Left ventricle myocardium inferior (tissue), 1 donor: ENCODE measurements around the gene RASGRP2. TPM values are rescaled to one million over a fixed set of nuclear protein-coding genes. Genes with fewer than 3 reads are reported as not detected.
A peak's percentile ranks its signal among the peaks of the same experiment; 100 is the strongest.

Experiments used
- DNase-seq: peaks from one replicate; pipeline ENCODE4 v3.0.0-alpha.2; 2020
- H3K27ac ChIP-seq: fragments of 200-600 bp; replicated peaks from 2 replicates; pipeline ENCODE4 v1.8.0; 2021
- H3K27me3 ChIP-seq: fragments of 200-600 bp; 2 replicates; pipeline ENCODE4 v1.8.0; 2021; ENCODE audit warnings: low read depth
- H3K36me3 ChIP-seq: fragments of 200-600 bp; 2 replicates; pipeline ENCODE4 v1.8.0; 2021
- H3K4me1 ChIP-seq: fragments of 200-600 bp; 2 replicates; pipeline ENCODE4 v1.8.0; 2021
- H3K4me3 ChIP-seq: fragments of 200-600 bp; 2 replicates; pipeline ENCODE4 v1.8.0; 2021; ENCODE audit warnings: mild to moderate bottlenecking, moderate library complexity
- H3K9me3 ChIP-seq: fragments of 200-600 bp; replicated peaks from 2 replicates; pipeline ENCODE4 v1.8.0; 2021
- CTCF ChIP-seq: fragments of 200-600 bp; IDR thresholded peaks from 2 replicates; pipeline ENCODE4 v1.8.0; 2021; ENCODE audit warnings: antibody characterized with exemption, mild to moderate bottlenecking, borderline replicate concordance
- intact Hi-C: fragments of 100-400 bp; cut with micrococcal nuclease; formaldehyde crosslinking; loops from one replicate; pipeline ENCODE4 v1.11.0; 2022
- total RNA-seq: library from RNA; stranded (reverse); fragmentation: NEBNext Ultra II Directional; extraction: Animal tissue kit (Norgen Biotek cat#: 25700); gene quantifications from one replicate; pipeline ENCODE4 v1.2.1, GENCODE V29; 2021
- donor health status: DM: no; HTN: yes; CAD: no; lungs with severe emphysema.

The RASGRP2 gene
- total RNA-seq, 1 donor from 2014 or later = 21.1 TPM

GRCh38 chr11:64765291-64765850, 21.4 kb upstream of the RASGRP2 start:
- DNase-seq = no peak
- Histone ChIP-seq H3K4me3 (no peak overlapping the region), H3K9me3 (no peaks in the 10 kb centered on the region), H3K4me1 (peaks cover 83% of the 10 kb centered on the region), H3K27ac (peak overlapping the region; percentile 89), H3K36me3 (peaks cover 70% of the 10 kb centered on the region), H3K27me3 (no peaks in the 10 kb centered on the region)
- intact Hi-C loops = no loop called here
- TF ChIP-seq CTCF = peak; percentile 35

- no peak for DNase-seq
- intact Hi-C loops = no loop called here
- Histone ChIP-seq H3K27me3 (no peaks in the 10 kb centered on the region), H3K4me3 (no peak overlapping the region), H3K27ac (peak overlapping the region; percentile 89), H3K9me3 (no peaks in the 10 kb centered on the region), H3K36me3 (peaks cover 64% of the 10 kb centered on the region), H3K4me1 (peaks cover 86% of the 10 kb centered on the region)
- no peak for TF ChIP-seq CTCF
Measured at GRCh38 chr11:64764753-64765152, 20.8 kb upstream of the RASGRP2 start.

- Histone ChIP-seq H3K27me3 (no peaks in the 10 kb centered on the region), H3K36me3 (peaks cover 58% of the 10 kb centered on the region), H3K9me3 (no peaks in the 10 kb centered on the region), H3K27ac (peak overlapping the region; percentile 89), H3K4me1 (peaks cover 90% of the 10 kb centered on the region), H3K4me3 (peak overlapping the region; percentile 7)
- TF ChIP-seq CTCF = no peak
- intact Hi-C loops = no loop called here
- no peak for DNase-seq
Measured at GRCh38 chr11:64764040-64764611, 20.2 kb upstream of the RASGRP2 start.

GRCh38 chr11:64763526-64764039, 19.6 kb upstream of the RASGRP2 start:
- no peaks in the 10 kb centered on the region for H3K27me3 ChIP-seq
- no peaks in the 10 kb centered on the region for H3K9me3 ChIP-seq
- peaks cover 90% of the 10 kb centered on the region for H3K4me1 ChIP-seq
- peak overlapping the region; percentile 7 for H3K4me3 ChIP-seq
- peak overlapping the region; percentile 89 for H3K27ac ChIP-seq
- TF ChIP-seq CTCF = no peak
- intact Hi-C loops = no loop called here
- peaks cover 52% of the 10 kb centered on the region for H3K36me3 ChIP-seq
- DNase-seq = no peak

- intact Hi-C loops = no loop called here
- Histone ChIP-seq H3K4me3 (no peak overlapping the region), H3K36me3 (peaks cover 51% of the 10 kb centered on the region), H3K27me3 (no peaks in the 10 kb centered on the region), H3K27ac (peak overlapping the region; percentile 89), H3K9me3 (no peaks in the 10 kb centered on the region), H3K4me1 (peaks cover 88% of the 10 kb centered on the region)
- no peak for DNase-seq
- no peak for TF ChIP-seq CTCF
Measured at GRCh38 chr11:64762674-64763525, 19.0 kb upstream of the RASGRP2 start.
